HEK293T (cell line): Measurements from ENCODE around the gene ALG6.

Experiments
- ARNT ChIP-seq: fragments of 450-650 bp; IDR thresholded peaks from 2 replicates; pipeline ENCODE4 v1.6.1; 2017; ENCODE audit warnings: mild to moderate bottlenecking
- FOXA1 ChIP-seq: fragments of 450-650 bp; IDR thresholded peaks from 2 replicates; pipeline ENCODE4 v1.6.1; 2016; ENCODE audit warnings: mild to moderate bottlenecking

GRCh38 chr1:63319046-63320021, 48.1 kb upstream of the ALG6 start:
- TF ChIP-seq FOXA1: no peak
- no peak for TF ChIP-seq ARNT
